ENCODE measurements around the gene ETFA.

DNA sequence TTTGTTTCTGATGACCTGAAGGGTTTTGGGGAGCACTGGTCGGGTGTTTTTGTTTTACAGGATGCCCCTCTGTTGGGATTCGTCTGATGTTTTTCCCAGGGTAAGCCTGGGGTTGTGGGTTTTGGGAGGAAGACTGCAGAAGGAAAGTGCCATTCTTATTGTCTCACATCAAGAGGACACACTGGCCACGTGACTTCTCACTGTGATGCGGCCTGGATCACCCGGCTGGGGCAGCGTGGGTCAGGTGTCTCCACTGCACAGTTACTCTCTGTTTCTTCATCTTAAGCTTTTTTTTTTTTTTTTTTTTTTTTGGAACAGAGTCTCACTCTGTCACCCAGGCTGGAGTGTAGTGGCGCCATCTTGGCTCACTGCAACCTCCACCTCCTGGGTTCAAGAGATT, 130.9 kb downstream of the ETFA start:
- no peak for TF ChIP-seq FOXM1 (IDR thresholded peaks at IDR 0.05; ENCODE audit: borderline replicate concordance)
- no peak for TF ChIP-seq NFRKB (IDR thresholded peaks at IDR 0.05)
- no peak for TF ChIP-seq SUZ12 (IDR thresholded peaks at IDR 0.05)
- TF ChIP-seq PKNOX1 (IDR thresholded peaks at IDR 0.05), result no peak
